A549 (cell line): ENCODE measurements around the gene SALL3.

Experiments
- BHLHE40 ChIP-seq: IDR thresholded peaks from 2 replicates; pipeline ENCODE4 v1.6.1; 2012; ENCODE audit warnings: low read depth, low read length, inconsistent platforms
- JUNB ChIP-seq: fragments of >200 bp; sonication (Bioruptor Twin); formaldehyde crosslinking; IDR thresholded peaks from 2 replicates; pipeline ENCODE4 v1.6.1; 2016
- MAFK ChIP-seq: fragments of 450-650 bp; IDR thresholded peaks from 2 replicates; pipeline ENCODE4 v1.6.1; 2014; ENCODE audit not compliant: partially characterized antibody
- TF ChIP-seq, protein P1 (sequence below): fragments of >200 bp; sonication (Bioruptor Twin); formaldehyde crosslinking; IDR thresholded peaks from 3 replicates; pipeline ENCODE4 v1.5.1; 2016

DNA sequence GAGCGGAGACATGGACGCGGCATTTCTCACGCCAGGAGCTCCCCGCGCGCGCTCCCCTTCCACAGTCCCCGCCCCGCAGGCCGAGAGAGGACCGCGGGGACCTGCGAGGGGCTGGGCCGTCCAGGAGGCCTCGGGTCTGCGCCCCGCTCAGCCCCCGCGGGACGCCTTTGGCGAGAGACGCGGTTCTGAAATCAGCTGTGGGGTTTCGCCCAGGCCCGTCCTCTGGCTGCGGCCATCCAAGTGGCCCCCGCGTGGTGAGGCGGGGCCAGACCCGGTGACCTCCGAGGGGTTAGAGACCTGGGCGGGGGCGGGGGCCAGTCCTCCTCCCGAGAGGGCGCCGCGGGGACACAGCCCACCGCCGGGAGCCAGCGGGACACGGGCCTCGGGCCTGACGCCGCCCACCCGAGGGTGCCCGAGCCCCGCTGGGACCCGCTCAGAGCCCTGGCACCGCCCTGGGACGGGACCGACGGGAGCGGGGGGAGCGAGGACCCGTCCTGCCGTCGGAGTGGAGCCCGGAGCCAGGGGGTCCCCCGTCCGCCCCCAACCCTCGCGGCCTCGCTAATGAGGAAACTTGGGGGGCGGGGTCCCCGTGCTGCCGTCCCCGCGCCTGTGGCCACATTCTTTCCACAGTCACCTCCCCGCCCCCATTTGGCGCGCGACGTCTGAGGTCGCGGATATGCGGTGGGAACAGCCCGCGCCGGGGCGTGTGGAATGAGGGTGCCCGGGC lies 6.1 kb upstream of the SALL3 start:
- TF ChIP-seq, protein P1, sequence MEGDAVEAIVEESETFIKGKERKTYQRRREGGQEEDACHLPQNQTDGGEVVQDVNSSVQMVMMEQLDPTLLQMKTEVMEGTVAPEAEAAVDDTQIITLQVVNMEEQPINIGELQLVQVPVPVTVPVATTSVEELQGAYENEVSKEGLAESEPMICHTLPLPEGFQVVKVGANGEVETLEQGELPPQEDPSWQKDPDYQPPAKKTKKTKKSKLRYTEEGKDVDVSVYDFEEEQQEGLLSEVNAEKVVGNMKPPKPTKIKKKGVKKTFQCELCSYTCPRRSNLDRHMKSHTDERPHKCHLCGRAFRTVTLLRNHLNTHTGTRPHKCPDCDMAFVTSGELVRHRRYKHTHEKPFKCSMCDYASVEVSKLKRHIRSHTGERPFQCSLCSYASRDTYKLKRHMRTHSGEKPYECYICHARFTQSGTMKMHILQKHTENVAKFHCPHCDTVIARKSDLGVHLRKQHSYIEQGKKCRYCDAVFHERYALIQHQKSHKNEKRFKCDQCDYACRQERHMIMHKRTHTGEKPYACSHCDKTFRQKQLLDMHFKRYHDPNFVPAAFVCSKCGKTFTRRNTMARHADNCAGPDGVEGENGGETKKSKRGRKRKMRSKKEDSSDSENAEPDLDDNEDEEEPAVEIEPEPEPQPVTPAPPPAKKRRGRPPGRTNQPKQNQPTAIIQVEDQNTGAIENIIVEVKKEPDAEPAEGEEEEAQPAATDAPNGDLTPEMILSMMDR: no peak
- TF ChIP-seq JUNB (no peak), MAFK (no peak), BHLHE40 (no peak)
